ENCODE measurements around the gene MRC2. TPM values are rescaled to one million over a fixed set of nuclear protein-coding genes. Genes with fewer than 3 reads are reported as not detected.
A peak's percentile ranks its signal among the peaks of the same experiment; 100 is the strongest.

MRC2 gene
- polyA plus RNA-seq, 1 of the 3 experiments (the other 2 are of a cell fraction): 213 TPM

GRCh38 chr17:62615503-62615902, 12.0 kb upstream of the MRC2 start (continued):
- TF ChIP-seq CTCF (IDR thresholded peaks at IDR 0.05) (no peak), YY1 (IDR thresholded peaks at IDR 0.05; ENCODE audit: low read depth) (no peak)
- TF ChIP-seq, protein P1, sequence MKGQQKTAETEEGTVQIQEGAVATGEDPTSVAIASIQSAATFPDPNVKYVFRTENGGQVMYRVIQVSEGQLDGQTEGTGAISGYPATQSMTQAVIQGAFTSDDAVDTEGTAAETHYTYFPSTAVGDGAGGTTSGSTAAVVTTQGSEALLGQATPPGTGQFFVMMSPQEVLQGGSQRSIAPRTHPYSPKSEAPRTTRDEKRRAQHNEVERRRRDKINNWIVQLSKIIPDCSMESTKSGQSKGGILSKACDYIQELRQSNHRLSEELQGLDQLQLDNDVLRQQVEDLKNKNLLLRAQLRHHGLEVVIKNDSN (IDR thresholded peaks at IDR 0.05; ENCODE audit: borderline replicate concordance, low read depth): no peak

- Histone ChIP-seq H3K9me3 (no peaks in the 10 kb centered on the region), H3F3A (replicated peaks; ENCODE audit: insufficient read depth) (peaks cover 8% of the 10 kb centered on the region), H2AFZ (ENCODE audit: low read depth) (no peak overlapping the region), H4K20me1 (ENCODE audit: insufficient read depth) (no peaks in the 10 kb centered on the region), H3K36me3 (replicated peaks in 1 of 2; ENCODE audit: control insufficient read depth in 1 of 2, insufficient read depth in 2 of 2, low read length in 1 of 2) (peaks cover 24 to 25% of the 10 kb centered on the region in 2 experiments), H3K27ac (ENCODE audit: low read depth in 2 of 2, low read length in 1 of 2) (no peak overlapping the region), H3K4me3 (ENCODE audit: low read depth in 2 of 2, low read length in 1 of 2) (no peak overlapping the region), H3K79me2 (ENCODE audit: insufficient read depth) (no peaks in the 10 kb centered on the region; the same call in 1 of the 2 replicates), H3K4me2 (no peak overlapping the region), H3K9me2 (no peaks in the 10 kb centered on the region), H3K27me3 (ENCODE audit: insufficient read depth) (no peaks in the 10 kb centered on the region), H3K9ac (no peak overlapping the region), H3K4me1 (ENCODE audit: control insufficient read depth in 1 of 2, insufficient read depth in 2 of 2, low read depth in 1 of 2, low read length in 1 of 2) (peaks cover 0 to 2% of the 10 kb centered on the region in 2 experiments; a peak in 2 of 4 replicates)
- TF ChIP-seq SMC3 (IDR thresholded peaks at IDR 0.05; ENCODE audit: low read depth, low read length): no peak
- TF ChIP-seq POLR2AphosphoS5 (IDR thresholded peaks at IDR 0.05; ENCODE audit: low read depth, low read length): peak; percentile 61
- no peak for DNase-seq
- POLR2A ChIA-PET: no interaction called here
- WGBS (ENCODE audit: low lambda C conversion rate): 95% methylated on average over 8 of the region's 8 CpGs
- CTCF ChIA-PET: interaction anchor here (0.7 to 2.3 kb wide), 3 partner anchors 24 to 270 kb away, joined by 3 to 6 read pairs (median 4); no protein-coding TSS in a partner anchor
Observed at GRCh38 chr17:62616993-62617893, 10.2 kb upstream of the MRC2 start.

- H3K9me2 ChIP-seq: no peaks in the 10 kb centered on the region
- H3K36me3 ChIP-seq (replicated peaks in 1 of 2; ENCODE audit: control insufficient read depth in 1 of 2, insufficient read depth in 2 of 2, low read length in 1 of 2): peaks cover 20 to 25% of the 10 kb centered on the region in 2 experiments
- H3K9ac ChIP-seq: no peak overlapping the region
- TF ChIP-seq, protein P2, sequence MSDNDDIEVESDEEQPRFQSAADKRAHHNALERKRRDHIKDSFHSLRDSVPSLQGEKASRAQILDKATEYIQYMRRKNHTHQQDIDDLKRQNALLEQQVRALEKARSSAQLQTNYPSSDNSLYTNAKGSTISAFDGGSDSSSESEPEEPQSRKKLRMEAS (IDR thresholded peaks at IDR 0.05; ENCODE audit: low read depth): no peak
- no peak for TF ChIP-seq NFIC (IDR thresholded peaks at IDR 0.05; ENCODE audit: borderline replicate concordance)
- no peak for TF ChIP-seq MXI1 (IDR thresholded peaks at IDR 0.05; ENCODE audit: low read depth, low read length)
- TF ChIP-seq RXRA (IDR thresholded peaks at IDR 0.05; ENCODE audit: borderline replicate concordance, low read depth): no peak
- no peak for TF ChIP-seq CTCF (IDR thresholded peaks at IDR 0.05)
- H3K4me3 ChIP-seq (ENCODE audit: low read depth in 2 of 2, low read length in 1 of 2): no peak overlapping the region
- H3K4me2 ChIP-seq: no peak overlapping the region
- ChIA-PET POLR2A (interaction anchor here (0.6 kb wide), 1 partner anchor 8 kb away, joined by 3 read pairs; no protein-coding TSS in a partner anchor), CTCF (interaction anchor here (1.0 kb wide), 1 partner anchor 65 kb away, joined by 4 read pairs; no protein-coding TSS in a partner anchor)
- no peaks in the 10 kb centered on the region for H4K20me1 ChIP-seq (ENCODE audit: insufficient read depth)
- H3K27ac ChIP-seq (ENCODE audit: low read depth in 2 of 2, low read length in 1 of 2): no peak overlapping the region
- no peak for DNase-seq
- peaks cover 8% of the 10 kb centered on the region for H3F3A ChIP-seq (replicated peaks; ENCODE audit: insufficient read depth)
- H3K4me1 ChIP-seq (ENCODE audit: control insufficient read depth in 1 of 2, insufficient read depth in 2 of 2, low read depth in 1 of 2, low read length in 1 of 2): peaks cover 0 to 2% of the 10 kb centered on the region in 2 experiments; a peak in 2 of 4 replicates
- no peaks in the 10 kb centered on the region for H3K9me3 ChIP-seq
- H3K27me3 ChIP-seq (ENCODE audit: insufficient read depth): no peaks in the 10 kb centered on the region
- H3K79me2 ChIP-seq (ENCODE audit: insufficient read depth): no peaks in the 10 kb centered on the region
- H2AFZ ChIP-seq (ENCODE audit: low read depth): no peak overlapping the region
- 85% methylated on average over 6 of the region's 6 CpGs for WGBS (ENCODE audit: low lambda C conversion rate)
Observed at GRCh38 chr17:62617894-62618472, 9.5 kb upstream of the MRC2 start.

Measured in SK-N-SH (cell line).